ENCODE data around the gene PLCH1.

DNA sequence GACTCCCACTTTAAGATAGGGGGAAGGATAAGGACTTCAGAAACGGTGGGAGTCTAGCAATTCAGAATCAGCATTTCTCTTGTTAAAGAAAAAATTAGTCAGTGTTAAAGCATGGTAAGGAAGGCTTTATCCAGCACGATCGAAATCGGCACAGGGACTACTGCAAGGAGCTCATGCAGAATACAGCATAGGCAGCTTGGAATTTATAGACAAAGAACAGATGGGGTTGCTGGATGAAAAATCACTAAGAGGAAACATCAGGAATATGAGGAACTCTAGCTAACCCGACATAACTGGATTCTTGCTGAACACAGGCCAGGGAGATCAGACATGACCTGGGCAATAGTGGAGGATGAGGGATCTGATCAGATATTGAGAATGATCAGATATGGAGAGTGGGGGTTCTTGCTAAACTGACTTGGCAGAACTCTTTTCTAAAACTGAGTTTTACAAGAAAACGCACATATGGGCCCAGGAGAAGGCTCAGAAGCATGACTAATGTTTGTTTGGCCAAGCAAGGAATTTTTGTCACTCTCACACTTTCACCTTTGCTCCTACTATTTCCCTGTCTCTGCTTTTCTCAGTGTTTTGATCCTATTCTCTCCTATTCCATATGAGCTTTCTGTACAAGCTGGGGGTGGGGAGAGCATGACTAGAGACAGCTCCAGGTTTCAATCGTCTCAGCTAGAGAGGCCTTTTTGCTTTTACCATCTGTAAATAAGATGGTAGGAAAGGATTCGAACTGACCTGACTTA, 3.9 kb upstream of the PLCH1 start:
- TF ChIP-seq, protein P1, sequence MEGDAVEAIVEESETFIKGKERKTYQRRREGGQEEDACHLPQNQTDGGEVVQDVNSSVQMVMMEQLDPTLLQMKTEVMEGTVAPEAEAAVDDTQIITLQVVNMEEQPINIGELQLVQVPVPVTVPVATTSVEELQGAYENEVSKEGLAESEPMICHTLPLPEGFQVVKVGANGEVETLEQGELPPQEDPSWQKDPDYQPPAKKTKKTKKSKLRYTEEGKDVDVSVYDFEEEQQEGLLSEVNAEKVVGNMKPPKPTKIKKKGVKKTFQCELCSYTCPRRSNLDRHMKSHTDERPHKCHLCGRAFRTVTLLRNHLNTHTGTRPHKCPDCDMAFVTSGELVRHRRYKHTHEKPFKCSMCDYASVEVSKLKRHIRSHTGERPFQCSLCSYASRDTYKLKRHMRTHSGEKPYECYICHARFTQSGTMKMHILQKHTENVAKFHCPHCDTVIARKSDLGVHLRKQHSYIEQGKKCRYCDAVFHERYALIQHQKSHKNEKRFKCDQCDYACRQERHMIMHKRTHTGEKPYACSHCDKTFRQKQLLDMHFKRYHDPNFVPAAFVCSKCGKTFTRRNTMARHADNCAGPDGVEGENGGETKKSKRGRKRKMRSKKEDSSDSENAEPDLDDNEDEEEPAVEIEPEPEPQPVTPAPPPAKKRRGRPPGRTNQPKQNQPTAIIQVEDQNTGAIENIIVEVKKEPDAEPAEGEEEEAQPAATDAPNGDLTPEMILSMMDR (IDR thresholded peaks at IDR 0.05 in 2 of 3, conservative IDR thresholded peaks at IDR 0.05 in 1 of 3; ENCODE audit: control insufficient read depth in 2 of 3, extremely low read depth in 1 of 3, insufficient read depth in 1 of 3, low read depth in 3 of 3, low read length in 3 of 3) = no peak
- TF ChIP-seq RAD21 (IDR thresholded peaks at IDR 0.05; ENCODE audit: insufficient read depth, low read depth, low read length) (no peak), GABPA (IDR thresholded peaks at IDR 0.05; ENCODE audit: low read depth) (no peak), EP300 (IDR thresholded peaks at IDR 0.05; ENCODE audit: borderline replicate concordance in 1 of 2, control insufficient read depth in 1 of 2, low read depth in 2 of 2, low read length in 2 of 2) (no peak), HCFC1 (IDR thresholded peaks at IDR 0.05; ENCODE audit: low read length) (no peak)
